Upper lobe of left lung (tissue), 6 donors: ENCODE results near the gene PRKN. TPM values are rescaled to one million over a fixed set of nuclear protein-coding genes. Genes with fewer than 3 reads are reported as not detected.

Experiments
- ATAC-seq, 2 donors: fragments of 200-7000 bp; cut with Tn5 transposase; one replicate each; pipeline ENCODE4 v1.9.1; 2022; ENCODE audit warnings: mild to moderate bottlenecking in 2 of 2, moderate library complexity in 2 of 2; ENCODE audit not compliant: low FRiP score in 2 of 2
- DNase-seq, 2 donors: peaks; one replicate each; pipeline ENCODE4 v3.0.0-alpha.2; 2019 to 2020
- H3K27ac ChIP-seq, 4 donors: fragments of 200-600 bp; sonication (generic); one replicate each; pipeline ENCODE4 v1.5.1; 2016 to 2019
- H3K27me3 ChIP-seq, 4 donors: fragments of 200-600 bp; sonication (generic); one replicate each; pipeline ENCODE4 v1.5.1; 2017 to 2019
- H3K36me3 ChIP-seq, 4 donors: fragments of 200-600 bp; sonication (generic); one replicate each; pipeline ENCODE4 v1.5.1; 2016 to 2019
- H3K4me1 ChIP-seq, 4 donors: fragments of 200-600 bp; sonication (generic); one replicate each; pipeline ENCODE4 v1.5.1; 2018 to 2019
- H3K4me3 ChIP-seq, 4 donors: fragments of 200-600 bp; sonication (generic); one replicate each; pipeline ENCODE4 v1.5.1; 2017 to 2019; ENCODE audit warnings: mild to moderate bottlenecking in 2 of 4, moderate library complexity in 1 of 4
- H3K9me3 ChIP-seq, 4 donors: fragments of 200-600 bp; sonication (generic); one replicate each; pipeline ENCODE4 v1.5.1; 2018 to 2019
- CTCF ChIP-seq, 6 experiments: fragments of 450-650 bp in 4 of 6; fragments of 200-600 bp in 2 of 6; sonication (generic) in 2 of 6; IDR thresholded peaks; one replicate each; pipeline ENCODE4 v1.5.1; 2016 to 2019; ENCODE audit warnings: antibody characterized with exemption in 6 of 6
- EP300 ChIP-seq, 4 donors: sonication (generic); formaldehyde crosslinking; IDR thresholded peaks; one replicate each; pipeline ENCODE4 v1.5.1; 2017; ENCODE audit warnings: antibody characterized with exemption in 4 of 4, control low read depth in 2 of 4
- POLR2A ChIP-seq, 4 donors: fragments of 450-650 bp; IDR thresholded peaks; one replicate each; pipeline ENCODE4 v1.5.1; 2016 to 2017; ENCODE audit warnings: antibody characterized with exemption in 4 of 4, mild to moderate bottlenecking in 2 of 4
- POLR2AphosphoS5 ChIP-seq, 2 donors: sonication (generic); formaldehyde crosslinking; IDR thresholded peaks; one replicate each; pipeline ENCODE4 v1.5.1; 2017; ENCODE audit warnings: antibody characterized with exemption in 2 of 2
- WGBS, 2 donors: methylation state at CpG; one replicate each; pipeline ENCODE4 v1.1.5; 2017 to 2018; 5-methylcytosine and 5-hydroxymethylcytosine counted together
- total RNA-seq, 6 donors: library from RNA; depleted of rRNA in 4 of 6; stranded (reverse); fragments of >200 nt in 4 of 6; gene quantifications; one replicate each; pipeline versions ENCODE4 v1.1.0 to v1.2.1, GENCODE V29; 2016 to 2021
- donor health status: DM: no; HTN: no; CAD: no; lungs with moderate emphysema.
- donor health status: DM: no; HTN: yes; CAD: no; lungs with severe emphysema.

Gene PRKN
- total RNA-seq, 6 donors from 2014 or later, result 2.7 to 29.3 (median 5.5) TPM

- TF ChIP-seq POLR2A (IDR thresholded peaks at IDR 0.05), result no peak
- TF ChIP-seq EP300 (IDR thresholded peaks at IDR 0.05), result no peak
- no peak for TF ChIP-seq POLR2AphosphoS5 (IDR thresholded peaks at IDR 0.05)
- no peak for TF ChIP-seq CTCF (IDR thresholded peaks at IDR 0.05)
- no peak for ATAC-seq
- H3K36me3 ChIP-seq, result no peaks in the 10 kb centered on the region
- WGBS, 2 donors, result 89 to 90% methylated on average over 4 of the region's 4 CpGs
- no peaks in the 10 kb centered on the region for H3K27me3 ChIP-seq
- no peak overlapping the region for H3K4me3 ChIP-seq
- H3K4me1 ChIP-seq, result no peaks in the 10 kb centered on the region
- H3K27ac ChIP-seq, result no peak overlapping the region
- no peaks in the 10 kb centered on the region for H3K9me3 ChIP-seq
- DNase-seq, result no peak
Observed at GRCh38 chr6:162671580-162672165, 55.9 kb downstream of the PRKN start.

GRCh38 chr6:162670345-162670744 is 57.2 kb downstream of the PRKN start:
- Histone ChIP-seq H3K9me3 (no peaks in the 10 kb centered on the region), H3K36me3 (no peaks in the 10 kb centered on the region), H3K4me1 (no peaks in the 10 kb centered on the region), H3K27me3 (no peaks in the 10 kb centered on the region), H3K27ac (no peak overlapping the region), H3K4me3 (no peak overlapping the region)
- TF ChIP-seq CTCF (IDR thresholded peaks at IDR 0.05), result no peak
- TF ChIP-seq POLR2A (IDR thresholded peaks at IDR 0.05), result no peak
- no peak for TF ChIP-seq EP300 (IDR thresholded peaks at IDR 0.05)
- ATAC-seq (no peak), DNase-seq (no peak)
- 86 to 89% methylated on average over 3 of the region's 3 CpGs for WGBS, 2 donors

GRCh38 chr6:162666246-162666645 is 61.3 kb downstream of the PRKN start:
- 93 to 95% methylated on average over 2 of the region's 2 CpGs for WGBS, 2 donors
- DNase-seq, result no peak
- Histone ChIP-seq H3K27me3 (no peaks in the 10 kb centered on the region), H3K9me3 (no peaks in the 10 kb centered on the region), H3K4me3 (no peak overlapping the region), H3K36me3 (no peaks in the 10 kb centered on the region), H3K4me1 (no peaks in the 10 kb centered on the region), H3K27ac (no peak overlapping the region)
- no peak for ATAC-seq
- TF ChIP-seq EP300 (IDR thresholded peaks at IDR 0.05) (no peak), POLR2AphosphoS5 (IDR thresholded peaks at IDR 0.05) (no peak), CTCF (IDR thresholded peaks at IDR 0.05) (no peak), POLR2A (IDR thresholded peaks at IDR 0.05) (no peak)

- TF ChIP-seq CTCF (IDR thresholded peaks at IDR 0.05), result no peak
- TF ChIP-seq EP300 (IDR thresholded peaks at IDR 0.05), result no peak
- no peak for TF ChIP-seq POLR2A (IDR thresholded peaks at IDR 0.05)
- no peak for TF ChIP-seq POLR2AphosphoS5 (IDR thresholded peaks at IDR 0.05)
- no peaks in the 10 kb centered on the region for H3K4me1 ChIP-seq
- no peak overlapping the region for H3K27ac ChIP-seq
Observed at GRCh38 chr6:162653808-162654207, 73.8 kb downstream of the PRKN start.

GRCh38 chr6:162651505-162651904 is 76.1 kb downstream of the PRKN start:
- no peaks in the 10 kb centered on the region for H3K4me1 ChIP-seq
- no peaks in the 10 kb centered on the region for H3K36me3 ChIP-seq
- no peak overlapping the region for H3K27ac ChIP-seq
- no peaks in the 10 kb centered on the region for H3K27me3 ChIP-seq
- DNase-seq (no peak), ATAC-seq (no peak)
- H3K4me3 ChIP-seq, result no peak overlapping the region
- no peaks in the 10 kb centered on the region for H3K9me3 ChIP-seq
- TF ChIP-seq POLR2AphosphoS5 (IDR thresholded peaks at IDR 0.05) (no peak), EP300 (IDR thresholded peaks at IDR 0.05) (no peak), CTCF (IDR thresholded peaks at IDR 0.05) (no peak), POLR2A (IDR thresholded peaks at IDR 0.05) (no peak)
- WGBS, 2 donors, result 66 to 88% methylated on average over 3 of the region's 3 CpGs

More at GRCh38 chr6:162653808-162654207, 73.8 kb downstream of the PRKN start:
- 64 to 66% methylated on average over 2 of the region's 2 CpGs for WGBS, 2 donors
- no peak overlapping the region for H3K4me3 ChIP-seq
- H3K9me3 ChIP-seq, result no peaks in the 10 kb centered on the region
- DNase-seq, result no peak
- no peak for ATAC-seq
- no peaks in the 10 kb centered on the region for H3K36me3 ChIP-seq
- H3K27me3 ChIP-seq, result no peaks in the 10 kb centered on the region
